ENCODE measurements around the gene NPBWR2. TPM values are rescaled to one million over a fixed set of nuclear protein-coding genes. Genes with fewer than 3 reads are reported as not detected.

NPBWR2 gene
- total and polyA plus RNA-seq, 9 of the 15 experiments (the other 6 are each of a cell fraction or from before 2014, with no cell fraction given), result not detected

DNA sequence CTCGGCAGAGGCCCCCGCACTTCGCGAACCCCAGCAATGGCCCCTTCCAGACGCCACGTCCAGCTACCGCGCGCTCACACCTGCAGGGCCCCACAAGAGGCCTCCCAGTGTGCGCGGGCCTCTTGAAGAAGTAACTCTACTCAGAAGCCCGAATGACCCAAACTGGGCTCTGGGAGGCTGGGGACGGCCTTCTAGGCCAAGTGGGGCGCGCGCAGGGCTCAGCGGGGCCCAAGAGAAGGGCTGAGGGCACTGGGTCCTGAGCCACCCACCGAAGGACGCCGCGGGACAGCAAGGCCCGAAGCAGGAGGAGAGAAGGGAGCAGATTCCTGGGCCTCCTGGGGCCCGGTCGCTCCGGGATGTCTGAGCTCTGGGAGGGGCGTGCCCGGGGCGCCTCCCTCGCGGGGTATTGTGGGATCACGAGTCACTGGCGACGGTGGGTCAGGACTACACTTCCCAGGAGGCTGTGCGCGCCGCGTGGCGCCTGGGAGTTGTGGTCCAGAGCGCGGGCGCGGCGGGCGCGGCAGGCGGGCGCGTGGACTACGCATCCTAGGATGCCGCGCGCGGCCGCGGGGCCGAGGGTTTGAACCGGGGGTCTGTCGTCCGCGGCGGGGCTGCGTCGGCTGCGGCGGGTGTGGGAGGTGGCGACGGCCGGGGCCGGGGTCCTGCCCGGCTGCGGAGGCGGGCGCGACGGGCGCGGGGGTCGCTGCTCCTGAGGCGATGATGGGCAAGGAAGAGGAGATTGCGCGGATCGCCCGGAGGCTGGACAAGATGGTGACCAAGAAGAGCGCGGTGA is 44.6 kb downstream of the NPBWR2 start, which contains the start of gene TCEA2 (continued):
- peak; percentile 96 for TF ChIP-seq ZNF583 (CRISPR knock-in tag; IDR thresholded peaks at IDR 0.05)
- TF ChIP-seq CREB1 (IDR thresholded peaks at IDR 0.05), result peak; percentile 78
- TF ChIP-seq CREB1 (CRISPR knock-in tag; IDR thresholded peaks at IDR 0.05), result peak; percentile 85
- peak; percentile 32; the same call in 1 of the 2 replicates for TF ChIP-seq ZNF75A (CRISPR knock-in tag; IDR thresholded peaks at IDR 0.05)
- TF ChIP-seq SP1 (CRISPR knock-in tag; IDR thresholded peaks at IDR 0.05), result peak; percentile 87
- TF ChIP-seq, protein P1, sequence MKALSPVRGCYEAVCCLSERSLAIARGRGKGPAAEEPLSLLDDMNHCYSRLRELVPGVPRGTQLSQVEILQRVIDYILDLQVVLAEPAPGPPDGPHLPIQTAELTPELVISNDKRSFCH (CRISPR knock-in tag; IDR thresholded peaks at IDR 0.05), result no peak
- TF ChIP-seq, protein P1 (tag; IDR thresholded peaks at IDR 0.05), result peak; percentile 91
- peak; percentile 33 for TF ChIP-seq TBP (optimal IDR thresholded peaks at IDR 0.05; ENCODE audit: low read depth, low read length)
- peak; percentile 88 for TF ChIP-seq CCNT2 (IDR thresholded peaks at IDR 0.05; ENCODE audit: borderline replicate concordance, extremely low read depth, insufficient read length, low read depth, low read length)
- peak; percentile 94 for TF ChIP-seq ZNF175 (CRISPR knock-in tag; IDR thresholded peaks at IDR 0.05; ENCODE audit: low read depth)
- TF ChIP-seq PHF20 (IDR thresholded peaks at IDR 0.05; ENCODE audit: partially characterized antibody), result peak; percentile 85
- TF ChIP-seq, protein P2, sequence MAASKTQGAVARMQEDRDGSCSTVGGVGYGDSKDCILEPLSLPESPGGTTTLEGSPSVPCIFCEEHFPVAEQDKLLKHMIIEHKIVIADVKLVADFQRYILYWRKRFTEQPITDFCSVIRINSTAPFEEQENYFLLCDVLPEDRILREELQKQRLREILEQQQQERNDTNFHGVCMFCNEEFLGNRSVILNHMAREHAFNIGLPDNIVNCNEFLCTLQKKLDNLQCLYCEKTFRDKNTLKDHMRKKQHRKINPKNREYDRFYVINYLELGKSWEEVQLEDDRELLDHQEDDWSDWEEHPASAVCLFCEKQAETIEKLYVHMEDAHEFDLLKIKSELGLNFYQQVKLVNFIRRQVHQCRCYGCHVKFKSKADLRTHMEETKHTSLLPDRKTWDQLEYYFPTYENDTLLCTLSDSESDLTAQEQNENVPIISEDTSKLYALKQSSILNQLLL (CRISPR knock-in tag; IDR thresholded peaks at IDR 0.05; ENCODE audit: borderline replicate concordance), result no peak
- peak; percentile 84 for TF ChIP-seq ZNF311 (CRISPR knock-in tag; IDR thresholded peaks at IDR 0.05)
- TF ChIP-seq SFPQ (IDR thresholded peaks at IDR 0.05; ENCODE audit: low read depth, low read length), result no peak
- TF ChIP-seq CHD2 (IDR thresholded peaks at IDR 0.05; ENCODE audit: low read depth, low read length), result 0 out of 2 replicates have a peak, but pooled peaks have one; percentile 37
- TF ChIP-seq, protein P3, sequence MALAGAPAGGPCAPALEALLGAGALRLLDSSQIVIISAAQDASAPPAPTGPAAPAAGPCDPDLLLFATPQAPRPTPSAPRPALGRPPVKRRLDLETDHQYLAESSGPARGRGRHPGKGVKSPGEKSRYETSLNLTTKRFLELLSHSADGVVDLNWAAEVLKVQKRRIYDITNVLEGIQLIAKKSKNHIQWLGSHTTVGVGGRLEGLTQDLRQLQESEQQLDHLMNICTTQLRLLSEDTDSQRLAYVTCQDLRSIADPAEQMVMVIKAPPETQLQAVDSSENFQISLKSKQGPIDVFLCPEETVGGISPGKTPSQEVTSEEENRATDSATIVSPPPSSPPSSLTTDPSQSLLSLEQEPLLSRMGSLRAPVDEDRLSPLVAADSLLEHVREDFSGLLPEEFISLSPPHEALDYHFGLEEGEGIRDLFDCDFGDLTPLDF (CRISPR knock-in tag; IDR thresholded peaks at IDR 0.05), result 0 out of 2 replicates have a peak, but pooled peaks have one; percentile 67
- TF ChIP-seq ZNF766 (CRISPR knock-in tag; conservative IDR thresholded peaks at IDR 0.05), result peak; percentile 98
- peak; percentile 80 for TF ChIP-seq SMAD4 (CRISPR knock-in tag; conservative IDR thresholded peaks at IDR 0.05)
- TF ChIP-seq YY1 (IDR thresholded peaks at IDR 0.05; ENCODE audit: borderline replicate concordance in 1 of 3, control insufficient read depth in 1 of 3, extremely low read depth in 1 of 3, insufficient read depth in 3 of 3, insufficient read length in 1 of 3, insufficient replicate concordance in 2 of 3, low read depth in 1 of 3, low read length in 2 of 3), result peak in 2 of 3 experiments; percentile 24 to 68
- TF ChIP-seq SIX5 (IDR thresholded peaks at IDR 0.05; ENCODE audit: borderline replicate concordance in 1 of 2, insufficient read depth in 1 of 2, low read depth in 1 of 2, low read length in 2 of 2), result peak; percentile 99 to 100
- TF ChIP-seq HIVEP1 (CRISPR knock-in tag; IDR thresholded peaks at IDR 0.05), result no peak
